CD4-positive, alpha-beta T cell treated with Interleukin-12 subunit alpha and Interleukin-12 subunit beta, for 1 hour (primary cell): Measurements from ENCODE around the gene PTPRH.

ENCODE experiments used
- DNase-seq: peaks from one replicate; pipeline ENCODE4 v3.0.0-alpha.2; 2020

PTPRH gene

DNA sequence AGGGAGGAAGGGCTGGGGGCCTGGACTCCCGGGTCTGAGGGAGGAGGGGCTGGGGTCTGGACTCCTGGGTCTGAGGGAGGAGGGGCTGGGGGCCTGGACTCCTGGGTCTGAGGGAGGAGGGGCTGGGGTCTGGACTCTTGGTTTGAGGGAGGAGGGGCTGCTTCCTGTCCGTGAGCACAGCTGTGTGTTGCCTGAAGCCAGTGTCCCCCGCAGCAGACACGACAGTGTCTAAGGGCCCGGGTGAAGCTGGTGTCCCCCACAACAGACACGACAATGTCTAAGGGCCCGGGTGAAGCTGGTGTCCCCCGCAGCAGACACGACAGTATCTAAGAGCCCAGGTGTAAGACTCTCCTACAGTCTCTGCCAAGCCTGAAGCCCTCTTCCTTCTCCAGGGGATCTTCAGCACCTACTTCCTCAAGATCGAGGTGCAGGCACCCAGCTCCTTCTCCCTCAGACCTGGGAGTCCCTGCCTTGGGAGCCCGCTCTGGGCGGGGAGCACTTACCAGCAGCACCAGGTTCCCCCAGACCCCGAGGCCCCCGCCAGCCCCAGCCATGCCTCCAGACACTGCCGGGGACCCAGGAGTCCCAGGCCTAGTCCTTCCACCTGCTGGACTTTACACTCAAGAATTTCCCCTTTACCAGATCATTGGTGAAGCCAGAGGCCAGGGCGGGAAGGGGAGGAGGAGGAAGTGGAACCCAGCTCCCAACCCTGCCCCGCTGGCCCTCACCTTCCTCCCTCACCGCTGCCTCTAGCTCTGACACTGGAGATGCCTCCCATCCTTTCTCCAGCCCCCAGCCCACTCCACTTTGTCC lies at the start of gene PTPRH:
PTPRH (minus strand) TSS at position 622 of the 813 bp plus-strand sequence; CDS start at position 554, 68 bp downstream.
- DNase-seq: no peak

DNA sequence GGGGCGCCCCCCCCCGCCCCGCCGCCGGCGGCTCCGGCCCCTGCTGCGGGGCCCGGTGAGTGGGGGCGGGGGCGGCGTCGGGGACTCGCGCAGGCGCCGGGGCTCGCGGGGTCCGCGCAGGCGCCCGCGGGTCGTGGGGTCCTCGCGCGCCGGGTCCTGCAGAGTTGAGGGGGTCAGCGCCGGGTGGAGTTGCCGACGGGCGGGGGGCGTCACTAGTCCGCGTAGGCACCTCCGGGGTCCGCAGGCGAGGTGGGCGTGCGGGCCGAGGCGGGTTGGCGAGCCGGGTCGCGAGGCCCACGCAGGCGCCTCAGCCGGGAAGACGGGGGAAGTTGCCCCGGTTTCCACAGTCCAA lies 49.2 kb upstream of the PTPRH start:
- DNase-seq: peak; percentile 62

DNA sequence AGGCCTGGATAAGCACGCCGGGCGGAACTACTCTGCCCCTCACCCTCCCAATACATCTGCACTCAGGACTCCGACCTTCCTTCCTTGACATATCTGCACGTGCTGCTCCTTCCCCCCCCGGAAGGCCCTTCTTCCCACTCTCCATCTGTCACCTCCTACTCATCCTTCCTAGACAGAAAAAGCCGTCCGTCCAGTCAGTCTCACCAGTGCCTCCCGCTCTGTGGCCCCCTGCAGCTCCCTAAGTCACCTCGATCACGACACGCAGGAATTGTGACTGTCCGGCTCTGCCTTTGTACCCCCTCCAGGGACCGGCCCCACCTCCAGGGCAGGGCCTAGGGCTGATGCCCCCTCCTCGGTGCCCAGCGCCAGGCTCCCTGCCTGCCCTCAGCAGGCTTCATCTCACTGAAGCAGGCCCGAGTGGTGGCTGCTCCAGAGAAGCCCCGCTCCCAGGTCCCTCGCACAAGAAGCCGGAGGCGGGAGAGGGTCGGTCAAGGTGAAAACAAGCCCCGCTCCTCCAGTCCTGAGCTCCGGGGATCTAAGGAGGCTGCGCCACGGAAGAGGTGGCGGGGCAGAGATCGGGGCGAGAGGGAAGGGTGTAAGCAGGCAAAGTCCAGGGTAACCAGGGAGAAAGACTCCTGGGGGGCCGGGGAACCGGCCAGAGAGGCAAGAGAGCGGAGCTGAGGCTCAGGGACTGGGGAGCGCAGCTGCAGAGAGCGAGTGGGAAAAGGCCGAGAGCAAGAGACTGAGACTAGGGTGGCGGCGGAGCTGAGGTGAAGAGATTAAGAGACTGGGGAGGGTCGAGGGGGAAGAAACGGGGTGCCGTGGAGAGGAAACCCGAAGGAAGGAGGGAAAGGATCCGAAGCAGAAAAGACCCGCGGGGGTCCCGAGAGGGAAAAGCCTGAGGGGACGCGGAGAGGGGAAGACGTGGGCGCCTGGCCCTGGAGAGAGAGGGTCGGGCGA lies 48.4 kb upstream of the PTPRH start:
- peak; percentile 16 for DNase-seq

- no peak for DNase-seq
Observed at GRCh38 chr19:55256562-55257460, 47.5 kb upstream of the PTPRH start.

- DNase-seq: peak; percentile 56
Observed at GRCh38 chr19:55255618-55256423, 46.5 kb upstream of the PTPRH start.

- no peak for DNase-seq
Observed at GRCh38 chr19:55254625-55254977, 45.3 kb upstream of the PTPRH start.

GRCh38 chr19:55253842-55254624 lies 44.7 kb upstream of the PTPRH start:
- peak; percentile 72 for DNase-seq

DNA sequence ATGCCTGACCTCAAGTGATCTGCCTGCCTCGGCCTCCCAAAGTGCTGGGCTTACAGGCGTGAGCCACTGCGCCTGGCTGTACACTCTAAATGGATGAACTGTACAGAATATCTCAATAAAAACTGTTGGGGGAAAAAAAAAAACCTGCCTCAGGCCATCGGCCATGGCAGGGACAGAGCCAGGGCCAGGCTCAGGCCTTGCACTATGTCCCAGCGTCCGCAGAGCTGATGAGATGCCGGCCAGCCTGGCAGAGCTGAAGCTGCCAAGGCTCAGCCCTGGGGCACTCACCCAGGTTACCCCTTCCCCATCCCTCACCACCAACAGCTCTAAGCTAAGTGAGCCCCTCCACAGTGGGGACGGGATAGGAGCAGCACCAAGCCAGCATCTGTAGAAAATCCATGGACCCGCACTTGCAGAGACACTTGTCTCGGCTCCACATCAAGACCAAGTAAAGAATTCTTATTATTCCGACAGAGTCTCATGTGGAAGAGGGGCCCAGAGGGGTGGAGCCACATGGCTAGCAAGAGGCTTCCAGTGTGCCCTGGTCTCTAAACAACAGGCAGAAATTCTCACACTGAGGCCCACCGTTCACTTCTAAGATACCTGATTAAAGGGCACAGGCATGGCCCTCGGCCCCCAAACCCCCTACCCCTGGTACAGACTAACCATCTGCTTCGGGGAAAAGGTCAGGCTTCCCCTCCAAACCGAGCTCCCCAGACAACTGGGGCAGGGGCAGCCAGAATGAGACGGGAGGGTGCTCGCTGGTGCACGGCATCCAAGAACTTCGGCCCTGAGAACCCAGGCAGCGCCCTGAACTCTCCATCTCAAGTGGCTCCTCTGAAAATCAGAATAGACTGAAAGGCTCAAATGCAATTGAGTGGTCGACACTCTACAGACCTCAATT lies 43.7 kb upstream of the PTPRH start:
- DNase-seq: no peak

- DNase-seq: peak; percentile 62
Observed at GRCh38 chr19:55251341-55252081, 42.2 kb upstream of the PTPRH start.

DNA sequence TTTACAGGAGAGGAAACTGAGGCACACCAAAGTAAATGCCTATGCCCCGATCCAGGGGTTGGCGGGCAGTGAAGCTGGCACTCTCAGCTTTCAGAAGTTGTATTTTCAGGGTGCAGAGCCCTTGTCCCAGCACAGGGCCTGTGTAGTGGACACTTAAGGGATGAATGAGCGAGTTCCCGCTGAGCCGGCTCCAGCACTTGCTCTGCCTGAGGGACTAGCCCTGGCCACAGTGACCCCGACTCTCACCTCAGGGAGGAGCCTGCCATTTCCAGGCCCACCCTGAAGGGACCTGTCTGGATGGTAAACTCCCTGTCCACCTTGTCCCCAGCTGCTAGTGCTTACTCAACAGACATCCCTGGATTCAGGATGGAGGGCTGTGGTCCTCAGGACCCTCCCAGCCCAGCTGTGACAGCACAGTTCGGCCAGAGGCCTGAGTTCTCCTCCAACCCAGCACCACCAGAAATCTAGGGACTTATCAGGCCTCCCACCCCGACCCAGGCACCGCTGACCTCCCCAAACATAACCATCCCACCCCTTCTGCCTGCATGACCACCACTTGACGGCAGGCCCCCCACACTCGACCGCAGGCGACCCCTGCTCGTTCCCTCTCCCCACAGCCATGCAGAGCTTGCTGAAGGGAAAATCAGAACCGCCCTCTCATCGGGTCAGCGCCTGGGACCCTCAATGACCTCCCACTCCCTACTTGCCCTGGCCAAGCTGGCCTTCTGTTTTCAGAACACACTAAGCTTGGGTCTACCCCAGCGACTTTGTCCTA lies 41.1 kb upstream of the PTPRH start:
- DNase-seq: no peak

- DNase-seq: no peak
Observed at GRCh38 chr19:55249841-55250240, 40.5 kb upstream of the PTPRH start.

GRCh38 chr19:55248704-55249103 lies 39.4 kb upstream of the PTPRH start:
- DNase-seq: no peak

- DNase-seq: no peak
Observed at GRCh38 chr19:55248166-55248675, 38.9 kb upstream of the PTPRH start.

DNA sequence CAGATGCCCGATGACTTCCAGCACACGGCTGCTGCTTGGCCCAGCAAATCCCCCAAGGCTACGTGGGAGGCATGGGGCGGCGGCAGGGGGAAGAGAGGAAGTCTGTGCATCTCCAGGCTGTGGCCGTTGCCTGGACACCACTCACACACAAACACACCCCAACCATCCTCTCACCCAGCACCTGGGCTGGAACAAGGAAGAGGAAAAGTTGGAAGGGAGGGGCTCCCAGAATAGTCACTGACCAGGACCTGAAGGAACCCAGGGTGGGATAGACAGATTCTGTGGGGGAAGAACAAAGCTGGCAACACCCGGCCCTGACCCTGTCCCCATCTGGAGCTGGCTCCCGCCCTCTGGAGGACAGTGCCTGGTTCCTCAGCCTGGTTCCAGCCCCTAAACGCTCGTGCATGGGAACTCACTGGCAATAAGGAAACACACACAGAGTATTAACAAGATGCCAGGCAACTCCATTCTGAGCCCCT lies 38.4 kb upstream of the PTPRH start:
- DNase-seq: no peak

DNA sequence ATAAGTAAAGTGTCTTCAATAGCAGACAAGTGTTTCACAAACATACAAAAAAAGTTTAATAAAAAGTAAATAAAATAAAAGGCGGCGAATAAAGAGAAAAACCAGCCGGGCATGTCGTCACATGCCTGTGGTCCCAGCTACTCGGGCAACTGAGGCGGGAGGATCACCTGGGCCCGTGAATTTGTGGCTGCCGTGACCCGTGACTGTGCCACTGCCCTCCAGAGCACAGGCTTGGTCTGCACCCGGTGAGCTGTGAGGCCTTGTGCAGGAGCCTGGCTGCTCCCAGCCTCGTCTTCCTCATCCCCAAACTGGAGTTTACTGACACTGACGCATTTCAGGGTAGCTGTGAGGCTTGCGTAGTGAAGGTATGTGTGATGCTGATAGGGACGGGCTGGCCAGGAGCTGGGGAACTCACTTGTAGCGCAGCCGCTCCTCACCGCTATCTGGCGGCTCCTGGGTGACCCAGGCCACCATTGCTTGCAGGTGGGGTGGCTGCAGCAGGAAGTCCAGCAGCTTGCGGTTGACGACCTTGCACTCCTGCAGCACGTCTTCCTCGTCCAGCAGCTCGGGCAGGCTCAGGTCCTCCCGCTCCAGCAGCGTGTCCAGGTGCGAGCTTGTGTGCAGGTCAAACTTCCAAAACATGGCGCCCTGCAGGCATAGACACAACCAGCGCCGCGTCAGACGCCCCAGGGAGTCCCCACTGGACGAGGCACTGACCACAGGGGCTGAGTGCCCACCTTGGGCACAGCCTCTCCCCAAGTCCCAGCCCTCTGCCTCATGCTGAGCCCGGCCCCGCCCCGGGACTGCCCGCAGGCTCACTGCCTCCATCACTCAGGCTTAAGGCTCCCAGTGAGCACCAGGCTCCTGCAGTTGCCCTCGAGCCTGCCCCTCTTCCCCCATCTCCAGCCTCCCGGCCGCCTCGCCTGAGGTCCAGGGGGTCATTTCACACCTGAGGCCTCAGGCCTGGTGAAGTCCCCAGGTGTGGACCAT lies 37.5 kb upstream of the PTPRH start:
- DNase-seq: no peak

- no peak for DNase-seq
Observed at GRCh38 chr19:55245236-55245904, 36.1 kb upstream of the PTPRH start.
